Anterior cingulate cortex (tissue), 58 donors: ENCODE results near the gene KRAS.

Experiments used
- DNase-seq, 58 donors: peaks; one replicate each; lab custom pipeline; 2025; lab: John Stamatoyannopoulos, UW

KRAS gene

GRCh38 chr12:25256826-25257225, 6.1 kb upstream of the KRAS start:
- DNase-seq, result no peak

GRCh38 chr12:25256005-25256404, 5.3 kb upstream of the KRAS start:
- DNase-seq, result no peak

- DNase-seq, result no peak
Observed at GRCh38 chr12:25254271-25254880, 3.6 kb upstream of the KRAS start.

GRCh38 chr12:25253371-25254068, 2.8 kb upstream of the KRAS start:
- DNase-seq, result no peak

- DNase-seq, result no peak
Observed at GRCh38 chr12:25252946-25253345, 2.2 kb upstream of the KRAS start.

- no peak for DNase-seq
Observed at GRCh38 chr12:25251769-25252168, 1.0 kb upstream of the KRAS start.

GRCh38 chr12:25249931-25250738, 594 bp downstream of the KRAS start:
- peak in 36 of 58 donors; percentile 9 to 68 (median 40) for DNase-seq

GRCh38 chr12:25248732-25249131, 2.0 kb downstream of the KRAS start:
- no peak for DNase-seq

- no peak for DNase-seq
Observed at GRCh38 chr12:25248137-25248536, 2.6 kb downstream of the KRAS start.

GRCh38 chr12:25245491-25245890, 5.2 kb downstream of the KRAS start:
- no peak for DNase-seq

GRCh38 chr12:25243680-25243990, 7.1 kb downstream of the KRAS start:
- DNase-seq, result no peak

- no peak for DNase-seq
Observed at GRCh38 chr12:25242981-25243679, 7.6 kb downstream of the KRAS start.

- peak in 2 of 58 donors; percentile 14 to 16 for DNase-seq
Observed at GRCh38 chr12:25241167-25242020, 9.3 kb downstream of the KRAS start.

GRCh38 chr12:25236626-25237025, 14.1 kb downstream of the KRAS start:
- no peak for DNase-seq

GRCh38 chr12:25236190-25236589, 14.5 kb downstream of the KRAS start:
- no peak for DNase-seq

GRCh38 chr12:25213338-25213737, 37.4 kb downstream of the KRAS start:
- DNase-seq, result no peak

- DNase-seq, result no peak
Observed at GRCh38 chr12:25208554-25208953, 42.2 kb downstream of the KRAS start.

GRCh38 chr12:25207846-25208245, 42.9 kb downstream of the KRAS start:
- DNase-seq, result no peak

- no peak for DNase-seq
Observed at GRCh38 chr12:25207411-25207810, 43.3 kb downstream of the KRAS start.

GRCh38 chr12:25202137-25202536, 48.6 kb downstream of the KRAS start:
- no peak for DNase-seq
